Tibial nerve (tissue), 4 donors: ENCODE measurements around the gene SLC9A3. TPM values are rescaled to one million over a fixed set of nuclear protein-coding genes. Genes with fewer than 3 reads are reported as not detected.

ENCODE experiments used
- DNase-seq, 2 donors: peaks; one replicate each; pipeline ENCODE4 v3.0.0-alpha.2; 2019; ENCODE audit warnings: low spot score in 2 of 2
- H3K27ac ChIP-seq, 4 donors: fragments of 200-600 bp; sonication (generic) in 3 of 4; one replicate each; pipeline ENCODE4 v1.5.1; 2017 to 2019; ENCODE audit warnings: mild to moderate bottlenecking in 1 of 4
- H3K27me3 ChIP-seq, 2 donors: fragments of 200-600 bp; sonication (generic) in 1 of 2; one replicate each; pipeline versions ENCODE4 v1.5.1 to v1.6.0; 2017 to 2019
- H3K36me3 ChIP-seq, 3 donors: fragments of 200-600 bp; sonication (generic); one replicate each; pipeline ENCODE4 v1.5.1; 2018 to 2019
- H3K4me1 ChIP-seq, 4 donors: fragments of 200-600 bp; sonication (generic) in 3 of 4; one replicate each; pipeline ENCODE4 v1.5.1; 2017 to 2019
- H3K4me3 ChIP-seq, 4 donors: fragments of 200-600 bp; sonication (generic) in 3 of 4; one replicate each; pipeline ENCODE4 v1.5.1; 2017 to 2019; ENCODE audit warnings: mild to moderate bottlenecking in 1 of 4, moderate library complexity in 1 of 4
- H3K9me3 ChIP-seq, 4 donors: fragments of 200-600 bp; sonication (generic) in 3 of 4; one replicate each; pipeline ENCODE4 v1.5.1; 2017 to 2019
- EP300 ChIP-seq, 2 donors: sonication (generic); formaldehyde crosslinking; IDR thresholded peaks; one replicate each; pipeline ENCODE4 v1.6.1; 2017; ENCODE audit warnings: antibody characterized with exemption in 2 of 2, mild to moderate bottlenecking in 1 of 2
- POLR2A ChIP-seq, 2 donors: fragments of 450-650 bp; IDR thresholded peaks; one replicate each; pipeline ENCODE4 v1.6.1; 2017; ENCODE audit warnings: antibody characterized with exemption in 2 of 2, mild to moderate bottlenecking in 2 of 2, moderate library complexity in 2 of 2
- WGBS, 2 donors: methylation state at CpG; one replicate each; pipeline ENCODE4 v1.1.5; 2018; 5-methylcytosine and 5-hydroxymethylcytosine counted together
- total RNA-seq, 4 donors: library from RNA; depleted of rRNA; stranded (reverse); fragments of >200 nt; gene quantifications; one replicate each; pipeline ENCODE4 v1.1.0, GENCODE V29; 2016
- TF ChIP-seq, protein P1 (sequence below), 5 experiments: fragments of 200-600 bp in 3 of 5; fragments of 450-650 bp in 2 of 5; sonication (generic) in 3 of 5; IDR thresholded peaks; one replicate each; pipeline ENCODE4 v1.5.1; 2016 to 2019; ENCODE audit warnings: antibody characterized with exemption in 5 of 5, mild to moderate bottlenecking in 3 of 5, moderate library complexity in 2 of 5

Gene SLC9A3
- total RNA-seq, 4 donors from 2014 or later: 11.4 to 32.7 (median 17.9) TPM

DNA sequence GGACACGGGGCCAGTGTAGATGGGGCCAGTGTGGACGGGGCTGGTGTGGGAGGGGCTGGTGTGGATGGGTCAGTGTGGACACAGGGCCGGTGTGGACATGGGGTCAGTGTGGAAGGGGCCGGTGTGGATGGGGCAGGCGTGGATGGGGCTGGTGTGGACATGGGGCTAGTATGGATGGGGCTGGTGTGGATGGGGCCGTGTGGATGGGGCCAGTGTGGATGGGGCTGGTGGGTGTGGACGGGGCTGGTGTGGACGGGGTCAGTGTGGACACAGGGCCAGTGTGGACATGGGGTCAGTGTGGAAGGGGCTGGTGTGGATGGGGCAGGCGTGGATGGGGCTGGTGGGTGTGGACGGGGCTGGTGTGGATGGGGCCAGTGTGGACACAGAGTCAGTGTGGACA is 23.8 kb downstream of the SLC9A3 start:
- Histone ChIP-seq H3K27me3 (peaks cover 0 to 49% of the 10 kb centered on the region in 2 donors), H3K36me3 (no peaks in the 10 kb centered on the region), H3K27ac (no peak overlapping the region), H3K4me1 (peaks cover 0 to 19% (median 0%) of the 10 kb centered on the region in 4 donors), H3K9me3 (no peaks in the 10 kb centered on the region), H3K4me3 (no peak overlapping the region)
- no peak for DNase-seq
- TF ChIP-seq POLR2A (IDR thresholded peaks at IDR 0.05) (no peak), EP300 (IDR thresholded peaks at IDR 0.05) (no peak)
- TF ChIP-seq, protein P1, sequence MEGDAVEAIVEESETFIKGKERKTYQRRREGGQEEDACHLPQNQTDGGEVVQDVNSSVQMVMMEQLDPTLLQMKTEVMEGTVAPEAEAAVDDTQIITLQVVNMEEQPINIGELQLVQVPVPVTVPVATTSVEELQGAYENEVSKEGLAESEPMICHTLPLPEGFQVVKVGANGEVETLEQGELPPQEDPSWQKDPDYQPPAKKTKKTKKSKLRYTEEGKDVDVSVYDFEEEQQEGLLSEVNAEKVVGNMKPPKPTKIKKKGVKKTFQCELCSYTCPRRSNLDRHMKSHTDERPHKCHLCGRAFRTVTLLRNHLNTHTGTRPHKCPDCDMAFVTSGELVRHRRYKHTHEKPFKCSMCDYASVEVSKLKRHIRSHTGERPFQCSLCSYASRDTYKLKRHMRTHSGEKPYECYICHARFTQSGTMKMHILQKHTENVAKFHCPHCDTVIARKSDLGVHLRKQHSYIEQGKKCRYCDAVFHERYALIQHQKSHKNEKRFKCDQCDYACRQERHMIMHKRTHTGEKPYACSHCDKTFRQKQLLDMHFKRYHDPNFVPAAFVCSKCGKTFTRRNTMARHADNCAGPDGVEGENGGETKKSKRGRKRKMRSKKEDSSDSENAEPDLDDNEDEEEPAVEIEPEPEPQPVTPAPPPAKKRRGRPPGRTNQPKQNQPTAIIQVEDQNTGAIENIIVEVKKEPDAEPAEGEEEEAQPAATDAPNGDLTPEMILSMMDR (IDR thresholded peaks at IDR 0.05): no peak
- 92 to 94% methylated on average over 10 of the region's 10 CpGs for WGBS, 2 donors

DNA sequence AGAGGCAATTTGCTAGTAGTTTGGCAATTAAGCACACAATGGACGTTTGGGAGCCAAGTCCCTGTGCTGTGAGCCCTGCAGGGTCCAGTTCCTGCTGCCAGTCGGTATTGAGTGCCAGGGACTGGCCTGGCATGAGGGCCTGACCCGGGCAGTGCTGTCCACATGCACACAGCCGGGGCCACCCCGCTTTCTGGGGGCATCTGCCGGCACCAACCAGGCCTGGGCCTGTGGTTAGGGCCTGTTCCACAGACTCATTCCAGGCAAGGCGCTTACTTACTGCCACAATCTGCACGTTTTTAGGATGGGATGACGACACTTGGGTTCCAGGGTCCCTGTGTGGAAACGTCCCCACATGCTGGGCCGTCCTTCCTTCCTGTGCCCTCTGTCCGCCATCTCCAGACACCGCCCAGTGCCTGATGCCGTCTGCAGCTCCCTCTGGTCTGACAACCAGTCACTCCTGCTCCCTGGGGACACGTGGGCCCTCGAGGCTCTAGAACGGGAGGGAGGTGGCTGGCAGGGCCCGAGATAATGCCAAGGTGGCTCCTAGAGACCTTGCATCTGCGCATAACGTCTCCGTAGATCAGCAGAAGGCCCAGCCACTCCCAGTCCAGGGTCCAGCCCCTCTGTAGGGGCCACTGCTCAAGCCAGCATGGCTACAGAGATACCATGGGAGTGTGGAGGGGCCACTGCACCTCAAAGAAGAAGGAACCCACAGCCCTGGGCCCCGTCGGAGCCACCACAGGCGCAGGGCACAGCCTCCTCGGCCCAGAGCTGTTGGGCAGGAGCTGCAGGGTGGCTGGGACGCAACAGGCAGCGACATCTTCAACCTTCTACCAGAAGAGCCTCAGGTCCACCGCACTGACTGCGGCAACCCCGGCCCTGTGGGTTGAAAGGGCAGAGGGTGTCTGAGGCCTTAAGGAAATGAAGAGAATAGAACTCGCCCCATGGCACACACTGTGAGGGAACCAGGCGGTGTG is 24.7 kb downstream of the SLC9A3 start:
- H3K9me3 ChIP-seq: no peaks in the 10 kb centered on the region
- H3K36me3 ChIP-seq: no peaks in the 10 kb centered on the region
- peaks cover 0 to 45% of the 10 kb centered on the region in 2 donors for H3K27me3 ChIP-seq
- DNase-seq: no peak
- H3K4me1 ChIP-seq: peaks cover 0 to 19% (median 0%) of the 10 kb centered on the region in 4 donors
- no peak overlapping the region for H3K27ac ChIP-seq
- H3K4me3 ChIP-seq: no peak overlapping the region
- TF ChIP-seq POLR2A (IDR thresholded peaks at IDR 0.05) (no peak), EP300 (IDR thresholded peaks at IDR 0.05) (no peak)
- TF ChIP-seq, protein P1 (IDR thresholded peaks at IDR 0.05): no peak
- WGBS, 2 donors: 84 to 90% methylated on average over 22 to 32 of the region's 32 CpGs

DNA sequence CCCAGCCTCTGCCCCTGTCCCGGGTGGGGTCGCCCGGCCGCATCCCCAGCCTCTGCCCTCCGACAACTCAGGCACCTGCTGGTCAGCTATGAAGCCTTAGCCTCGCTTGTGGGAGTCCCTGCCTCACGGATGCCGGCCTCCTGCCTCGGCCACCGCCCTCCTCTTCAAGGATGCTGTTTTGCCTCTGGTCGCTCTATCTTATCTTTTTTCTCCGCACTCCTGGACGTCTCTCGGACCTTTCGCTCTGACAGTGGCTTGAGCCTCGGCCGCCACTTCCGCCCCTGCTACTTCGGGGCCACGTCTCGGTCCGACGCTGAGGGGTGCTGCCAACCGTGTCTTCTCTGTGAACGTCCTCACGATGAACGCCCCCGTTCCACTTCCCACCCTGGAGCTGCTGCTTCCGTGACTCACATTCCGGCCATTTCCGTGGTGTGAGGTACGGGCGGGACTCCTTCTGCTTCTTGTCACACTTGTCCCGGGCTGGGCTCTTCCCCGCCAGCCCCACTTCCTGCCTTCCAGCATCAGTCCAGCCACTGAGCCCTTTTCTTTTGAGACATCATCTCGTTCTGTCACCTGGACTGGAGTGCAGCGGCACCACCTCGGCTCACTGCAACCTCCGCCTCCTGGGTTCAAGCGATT is 26.3 kb downstream of the SLC9A3 start:
- no peaks in the 10 kb centered on the region for H3K9me3 ChIP-seq
- no peak overlapping the region for H3K27ac ChIP-seq
- TF ChIP-seq POLR2A (IDR thresholded peaks at IDR 0.05) (no peak), EP300 (IDR thresholded peaks at IDR 0.05) (no peak)
- TF ChIP-seq, protein P1 (IDR thresholded peaks at IDR 0.05): no peak
- no peaks in the 10 kb centered on the region for H3K36me3 ChIP-seq
- no peak for DNase-seq
- H3K4me1 ChIP-seq: peaks cover 0 to 30% (median 0%) of the 10 kb centered on the region in 4 donors
- H3K4me3 ChIP-seq: no peak overlapping the region
- 81 to 84% methylated on average over 40 of the region's 40 CpGs for WGBS, 2 donors
- H3K27me3 ChIP-seq: peaks cover 0 to 43% of the 10 kb centered on the region in 2 donors

DNA sequence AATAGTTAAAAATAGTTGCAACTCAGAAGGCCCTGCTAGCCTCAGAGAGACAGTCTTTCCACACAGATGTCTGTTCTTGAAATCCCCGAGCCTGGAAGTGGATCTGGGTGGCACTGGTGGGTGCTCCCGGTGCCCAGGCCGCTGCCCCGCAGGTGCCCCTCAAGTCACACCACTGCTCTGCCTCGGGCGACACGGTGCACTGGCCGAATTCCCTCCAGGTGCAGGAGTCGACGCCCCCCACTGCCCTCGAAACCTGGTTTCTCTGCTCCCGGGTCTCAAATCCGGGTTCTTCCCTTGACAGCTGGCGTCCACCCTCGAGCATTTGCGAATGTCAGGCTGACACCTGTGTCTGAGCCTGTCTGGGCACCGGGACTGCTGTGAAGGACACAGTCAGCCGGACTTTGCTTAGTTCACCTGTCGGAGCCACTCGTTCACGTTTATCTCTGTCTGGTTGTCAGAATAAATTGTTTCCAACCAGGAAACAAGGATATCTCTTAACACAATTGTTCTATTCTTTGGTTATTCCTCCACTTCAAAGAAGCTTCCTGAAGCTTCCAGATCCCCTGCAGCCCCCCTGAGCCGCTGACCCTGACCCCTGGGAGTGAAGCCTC is 27.1 kb downstream of the SLC9A3 start:
- TF ChIP-seq, protein P1 (IDR thresholded peaks at IDR 0.05): no peak
- TF ChIP-seq POLR2A (IDR thresholded peaks at IDR 0.05) (no peak), EP300 (IDR thresholded peaks at IDR 0.05) (no peak)
- H3K36me3 ChIP-seq: no peaks in the 10 kb centered on the region
- no peaks in the 10 kb centered on the region for H3K9me3 ChIP-seq
- no peak overlapping the region for H3K4me3 ChIP-seq
- peaks cover 0 to 30% (median 0%) of the 10 kb centered on the region in 4 donors for H3K4me1 ChIP-seq
- no peak overlapping the region for H3K27ac ChIP-seq
- DNase-seq: no peak
- WGBS, 2 donors: 77 to 78% methylated on average over 22 of the region's 22 CpGs
- peaks cover 0 to 40% of the 10 kb centered on the region in 2 donors for H3K27me3 ChIP-seq
